Fibroblast of pulmonary artery (primary cell): Measurements from ENCODE around the gene A1CF.
"Not testable (repeated sequence)": the region's sequence is repeated elsewhere in the genome, so short reads cannot be mapped to it uniquely, and the experiment has no call there.

Experiments
- DNase-seq: peaks from one replicate; pipeline ENCODE4 v3.0.0-alpha.2; 2010; ENCODE audit warnings: low read depth
- H3K4me3 ChIP-seq: replicated peaks from 2 replicates; pipeline ENCODE4 v1.5.1; 2011; ENCODE audit warnings: low read depth, mild to moderate bottlenecking, control low read depth, low read length, moderate library complexity
- CTCF ChIP-seq: IDR thresholded peaks from 2 replicates; pipeline ENCODE4 v1.5.1; 2011; ENCODE audit warnings: mild to moderate bottlenecking, control low read depth, low read length, inconsistent platforms; ENCODE audit errors: missing control alignments

The A1CF gene

GRCh38 chr10:50918529-50918928 is 33.1 kb upstream of the A1CF start:
- H3K4me3 ChIP-seq, result no peak overlapping the region
- TF ChIP-seq CTCF, result no peak

GRCh38 chr10:50917486-50917885 is 32.1 kb upstream of the A1CF start:
- TF ChIP-seq CTCF, result no peak
- DNase-seq, result peak; percentile 63
- H3K4me3 ChIP-seq, result no peak overlapping the region

More at GRCh38 chr10:50918529-50918928, 33.1 kb upstream of the A1CF start:
- no peak for DNase-seq

DNA sequence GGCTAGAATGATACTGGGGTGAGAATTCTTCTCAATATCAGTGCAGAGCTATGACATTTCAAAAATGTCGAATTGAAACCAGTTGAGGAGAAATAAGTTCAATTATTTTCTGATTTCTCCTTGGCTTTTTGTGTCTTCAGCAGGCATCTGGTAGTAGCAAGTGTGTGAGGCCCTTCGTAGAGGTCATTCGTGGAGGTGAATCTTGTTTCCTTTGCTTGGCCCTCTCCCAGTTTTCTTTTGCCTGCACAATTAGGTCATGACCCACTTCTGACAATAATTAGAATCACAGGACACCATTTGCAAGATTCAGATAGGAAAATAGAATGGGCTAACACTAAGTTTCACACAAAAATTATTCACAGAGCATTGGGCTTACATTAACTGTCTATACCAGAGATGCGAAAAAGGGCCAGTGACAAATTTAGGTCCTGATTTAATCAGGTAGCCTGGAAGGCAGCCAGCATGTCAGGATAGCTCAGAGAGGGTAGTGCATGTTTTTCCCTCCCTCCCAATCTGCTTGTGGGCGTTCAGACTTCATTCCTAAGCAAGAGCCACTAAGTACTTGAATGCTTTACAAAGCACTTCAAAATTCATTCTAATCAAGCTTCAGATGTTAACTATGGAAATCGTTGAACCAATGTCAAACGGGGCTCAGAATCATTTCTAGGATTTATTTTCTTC is 24.0 kb upstream of the A1CF start:
- no peak for TF ChIP-seq CTCF
- no peak overlapping the region for H3K4me3 ChIP-seq
- no peak for DNase-seq

DNA sequence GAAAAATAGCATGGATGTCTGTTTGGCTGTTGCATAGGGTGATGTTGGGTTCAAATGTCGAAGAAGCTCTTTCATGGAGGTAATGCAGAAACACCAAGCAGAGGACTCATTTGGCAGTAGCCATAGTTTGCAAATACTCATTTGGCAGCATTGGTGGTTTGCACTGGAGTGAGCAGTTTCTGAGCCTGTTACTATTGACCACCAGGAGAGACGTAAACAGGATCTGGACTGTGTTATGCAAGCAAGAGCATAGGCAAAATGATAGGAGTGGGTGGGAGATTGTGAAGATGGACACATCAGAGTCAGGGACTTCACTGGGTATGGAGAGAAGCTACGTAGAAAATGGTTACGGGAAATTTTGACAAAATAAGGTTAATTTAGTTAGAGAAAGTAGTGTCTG is 22.9 kb upstream of the A1CF start:
- TF ChIP-seq CTCF, result no peak
- no peak for DNase-seq
- H3K4me3 ChIP-seq, result no peak overlapping the region

DNA sequence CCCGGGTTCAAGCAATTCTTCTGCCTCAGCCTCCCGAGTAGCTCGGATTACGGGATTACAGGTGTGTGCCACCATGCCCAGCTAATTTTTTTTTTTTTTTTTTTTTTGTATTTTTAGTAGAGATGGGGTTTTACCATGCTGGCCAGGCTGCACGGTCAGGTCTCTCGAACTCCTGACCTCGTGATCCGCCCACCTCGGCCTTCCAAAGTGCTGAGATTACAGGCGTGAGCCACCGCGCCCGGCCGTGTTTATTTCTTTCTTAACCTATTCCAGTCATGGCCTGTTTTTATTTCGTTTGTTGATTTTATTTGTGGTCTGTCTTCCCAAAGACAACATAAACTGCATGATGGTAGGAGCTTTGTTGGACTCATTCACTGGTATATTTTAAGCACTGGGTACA is 20.4 kb upstream of the A1CF start:
- not testable (repeated sequence) for DNase-seq, H3K4me3 ChIP-seq

GRCh38 chr10:50896721-50897120 is 11.3 kb upstream of the A1CF start:
- no peak for TF ChIP-seq CTCF
- no peak overlapping the region for H3K4me3 ChIP-seq

DNA sequence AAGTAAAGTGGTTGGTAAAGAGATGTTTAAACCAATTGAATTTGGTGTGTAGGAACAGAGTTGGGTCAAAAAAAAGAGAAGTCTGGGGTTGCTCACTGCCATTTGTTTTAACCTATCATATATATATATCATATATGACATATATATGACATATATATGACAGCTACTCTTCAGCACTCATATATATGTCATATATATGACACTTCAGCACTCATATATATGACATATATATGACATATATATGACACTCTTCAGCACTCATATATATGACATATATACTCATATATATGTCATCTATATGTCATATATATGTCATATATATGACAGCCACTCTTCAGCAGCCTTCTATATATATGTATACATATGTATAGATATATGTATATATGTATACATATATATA is 8.9 kb upstream of the A1CF start:
- no peak for TF ChIP-seq CTCF
- DNase-seq, result no peak
- no peak overlapping the region for H3K4me3 ChIP-seq

More at GRCh38 chr10:50896721-50897120, 11.3 kb upstream of the A1CF start:
- no peak for DNase-seq

GRCh38 chr10:50892467-50892866 is 7.0 kb upstream of the A1CF start:
- DNase-seq, result no peak
- no peak for TF ChIP-seq CTCF
- no peak overlapping the region for H3K4me3 ChIP-seq
